OCI-LY1 (cell line): ENCODE data around the gene NR1H3.

Experiments used
- H2AFZ ChIP-seq: fragments of 200-600 bp; sonication (generic), shearing (Covaris generic); 2 replicates; pipeline ENCODE4 v1.6.0; 2014; ENCODE audit warnings: antibody characterized with exemption, mild to moderate bottlenecking, low read length
- H3F3A ChIP-seq: fragments of 200-600 bp; sonication (generic), shearing (Covaris generic); 2 replicates; pipeline ENCODE4 v1.6.0; 2014; ENCODE audit warnings: mild to moderate bottlenecking, antibody characterized with exemption, low read length, moderate library complexity; ENCODE audit not compliant: insufficient read depth
- H3K27ac ChIP-seq: fragments of 200-600 bp; sonication (generic); 2 replicates; pipeline ENCODE4 v1.5.1; 2014; ENCODE audit warnings: low read length, mixed run types, mild to moderate bottlenecking, low read depth; ENCODE audit not compliant: poor library complexity, severe bottlenecking
- H3K27me3 ChIP-seq: fragments of 200-600 bp; sonication (generic); 2 replicates; pipeline ENCODE4 v1.6.0; 2014; ENCODE audit warnings: antibody characterized with exemption, mild to moderate bottlenecking, low read length, moderate library complexity; ENCODE audit not compliant: insufficient read depth
- H3K36me3 ChIP-seq: fragments of 200-600 bp; sonication (generic); 2 replicates; pipeline ENCODE4 v1.6.1; 2014; ENCODE audit warnings: mild to moderate bottlenecking, antibody characterized with exemption, low read length, moderate library complexity, mixed read lengths; ENCODE audit not compliant: insufficient read depth
- H3K4me1 ChIP-seq: fragments of 200-600 bp; sonication (generic); 2 replicates; pipeline ENCODE4 v1.5.1; 2014; ENCODE audit warnings: mild to moderate bottlenecking, low read length, moderate library complexity; ENCODE audit not compliant: insufficient read depth, severe bottlenecking
- H3K4me2 ChIP-seq: fragments of 200-600 bp; sonication (generic), shearing (Covaris generic); 2 replicates; pipeline ENCODE4 v1.6.1; 2014; ENCODE audit warnings: low read length
- H3K4me3 ChIP-seq: fragments of 200-600 bp; sonication (generic); 2 replicates; pipeline ENCODE4 v1.5.1; 2014; ENCODE audit warnings: low read length, low read depth, mild to moderate bottlenecking, mixed read lengths; ENCODE audit not compliant: poor library complexity, severe bottlenecking
- H3K79me2 ChIP-seq: fragments of 200-600 bp; shearing (Covaris generic); 2 replicates; pipeline ENCODE4 v1.6.1; 2016; ENCODE audit warnings: mixed run types, low read length, mixed read lengths; ENCODE audit not compliant: insufficient read depth
- H3K9ac ChIP-seq: fragments of 200-600 bp; sonication (generic), shearing (Covaris generic); 2 replicates; pipeline ENCODE4 v1.6.1; 2014; ENCODE audit warnings: mild to moderate bottlenecking, low read length, mixed read lengths
- H3K9me2 ChIP-seq: fragments of 200-600 bp; sonication (generic), shearing (Covaris generic); 2 replicates; pipeline ENCODE4 v1.6.1; 2014; ENCODE audit warnings: low read depth, mild to moderate bottlenecking, low read length, mixed read lengths
- H3K9me3 ChIP-seq: fragments of 200-600 bp; shearing (Covaris generic); 2 replicates; pipeline ENCODE4 v1.6.1; 2014; ENCODE audit warnings: low read length, mixed read lengths
- H4K20me1 ChIP-seq: fragments of 200-600 bp; sonication (generic), shearing (Covaris generic); 2 replicates; pipeline ENCODE4 v1.6.0; 2016; ENCODE audit warnings: mild to moderate bottlenecking, low read length; ENCODE audit not compliant: insufficient read depth
- CTCF ChIP-seq: fragments of 200-600 bp; sonication (generic), shearing (Covaris generic); IDR thresholded peaks from 2 replicates; pipeline ENCODE4 v1.5.1; 2017; ENCODE audit warnings: mild to moderate bottlenecking, antibody characterized with exemption, low read length, moderate library complexity, mixed read lengths
- EZH2 ChIP-seq: fragments of 200-600 bp; sonication (generic), shearing (Covaris generic); IDR thresholded peaks from 2 replicates; pipeline ENCODE4 v1.8.0; 2017; ENCODE audit warnings: borderline replicate concordance, mixed run types, mild to moderate bottlenecking, antibody characterized with exemption, low read length, moderate library complexity, mixed read lengths

Gene NR1H3

GRCh38 chr11:47264521-47264920, 6.7 kb downstream of the NR1H3 start:
- Histone ChIP-seq H3K27ac (no peak overlapping the region), H3K36me3 (no peaks in the 10 kb centered on the region), H3K4me1 (peaks cover 21% of the 10 kb centered on the region), H3K4me2 (no peak overlapping the region), H3K9ac (no peak overlapping the region), H3K4me3 (no peak overlapping the region), H3K79me2 (no peaks in the 10 kb centered on the region), H4K20me1 (no peaks in the 10 kb centered on the region), H2AFZ (no peak overlapping the region), H3K9me2 (no peaks in the 10 kb centered on the region), H3K9me3 (no peaks in the 10 kb centered on the region), H3K27me3 (no peaks in the 10 kb centered on the region), H3F3A (no peaks in the 10 kb centered on the region)
- no peak for TF ChIP-seq CTCF
- TF ChIP-seq EZH2, result no peak

- TF ChIP-seq CTCF (no peak), EZH2 (no peak)
- no peak overlapping the region for H3K4me2 ChIP-seq
- no peak overlapping the region for H3K4me3 ChIP-seq
- H3K9me3 ChIP-seq, result no peaks in the 10 kb centered on the region
- no peaks in the 10 kb centered on the region for H3F3A ChIP-seq
- H3K27ac ChIP-seq, result no peak overlapping the region
- H3K79me2 ChIP-seq, result peaks cover 24% of the 10 kb centered on the region
- H3K36me3 ChIP-seq, result no peaks in the 10 kb centered on the region
- no peaks in the 10 kb centered on the region for H3K27me3 ChIP-seq
- H2AFZ ChIP-seq, result no peak overlapping the region
- H3K9ac ChIP-seq, result no peak overlapping the region
- no peaks in the 10 kb centered on the region for H3K9me2 ChIP-seq
- no peaks in the 10 kb centered on the region for H4K20me1 ChIP-seq
- H3K4me1 ChIP-seq, result peaks cover 45% of the 10 kb centered on the region
Measured at GRCh38 chr11:47267876-47268275, 10.1 kb downstream of the NR1H3 start.

DNA sequence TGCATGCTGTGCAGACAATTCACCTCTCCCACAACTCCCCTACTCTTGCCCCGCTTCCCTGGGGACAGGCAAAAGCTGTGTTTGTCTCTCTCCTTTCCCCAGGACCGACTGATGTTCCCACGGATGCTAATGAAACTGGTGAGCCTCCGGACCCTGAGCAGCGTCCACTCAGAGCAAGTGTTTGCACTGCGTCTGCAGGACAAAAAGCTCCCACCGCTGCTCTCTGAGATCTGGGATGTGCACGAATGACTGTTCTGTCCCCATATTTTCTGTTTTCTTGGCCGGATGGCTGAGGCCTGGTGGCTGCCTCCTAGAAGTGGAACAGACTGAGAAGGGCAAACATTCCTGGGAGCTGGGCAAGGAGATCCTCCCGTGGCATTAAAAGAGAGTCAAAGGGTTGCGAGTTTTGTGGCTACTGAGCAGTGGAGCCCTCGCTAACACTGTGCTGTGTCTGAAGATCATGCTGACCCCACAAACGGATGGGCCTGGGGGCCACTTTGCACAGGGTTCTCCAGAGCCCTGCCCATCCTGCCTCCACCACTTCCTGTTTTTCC, 10.7 kb downstream of the NR1H3 start:
- Histone ChIP-seq H2AFZ (0 out of 2 replicates have a peak overlapping the region, but pooled peaks have one; percentile 57), H3K27me3 (no peaks in the 10 kb centered on the region), H3K9me2 (no peaks in the 10 kb centered on the region), H3K9me3 (no peaks in the 10 kb centered on the region), H3K4me3 (peak overlapping the region; percentile 87), H3K4me1 (peaks cover 46% of the 10 kb centered on the region), H3F3A (no peaks in the 10 kb centered on the region), H3K4me2 (peak overlapping the region; percentile 100), H3K27ac (no peak overlapping the region), H3K36me3 (no peaks in the 10 kb centered on the region), H3K9ac (peak overlapping the region; percentile 86; the same call in 1 of the 2 replicates), H4K20me1 (no peaks in the 10 kb centered on the region), H3K79me2 (peaks cover 25% of the 10 kb centered on the region)
- no peak for TF ChIP-seq CTCF
